ENCODE results near the gene ZFHX3. TPM values are rescaled to one million over a fixed set of nuclear protein-coding genes. Genes with fewer than 3 reads are reported as not detected.
A peak's percentile ranks its signal among the peaks of the same experiment; 100 is the strongest.

Gene ZFHX3
- total and polyA plus RNA-seq, 4 donors: 2.6 to 32.7 (median 14.7) TPM

- ATAC-seq (ENCODE audit: insufficient read depth, low FRiP score) (no peak), DNase-seq (peak; percentile 51 to 72 (median 69))
- TF ChIP-seq CTCF (IDR thresholded peaks at IDR 0.05; ENCODE audit: control extremely low read depth, extremely low read depth): no peak
- H3K27me3 ChIP-seq (ENCODE audit: control insufficient read depth in 3 of 3, insufficient read depth in 3 of 3, low read length in 2 of 3): no peaks in the 10 kb centered on the region
- 76 to 85% methylated on average over 32 of the region's 32 CpGs for WGBS, 2 donors
- H3K4me1 ChIP-seq (ENCODE audit: control insufficient read depth in 5 of 5, insufficient read depth in 5 of 5, low read length in 5 of 5): peaks cover 0 to 21% (median 4%) of the 10 kb centered on the region in 5 donors
- no peaks in the 10 kb centered on the region for H3K9me3 ChIP-seq (ENCODE audit: control insufficient read depth in 4 of 4, insufficient read depth in 3 of 4, low read length in 3 of 4)
- H3K27ac ChIP-seq (ENCODE audit: low read depth in 1 of 2, low read length in 1 of 2): no peak overlapping the region
- no peak overlapping the region for H3K4me3 ChIP-seq
- no peaks in the 10 kb centered on the region for H3K36me3 ChIP-seq (ENCODE audit: control insufficient read depth in 4 of 4, insufficient read depth in 4 of 4, low read length in 4 of 4)
- no peak overlapping the region for H3K9ac ChIP-seq (ENCODE audit: insufficient read depth in 1 of 2, low read length in 2 of 2)
Observed at GRCh38 chr16:73093146-73094144, 45.5 kb upstream of the ZFHX3 start.

GRCh38 chr16:73092236-73092781 is 44.4 kb upstream of the ZFHX3 start:
- no peaks in the 10 kb centered on the region for H3K36me3 ChIP-seq (ENCODE audit: control insufficient read depth in 4 of 4, insufficient read depth in 4 of 4, low read length in 4 of 4)
- DNase-seq (peak; percentile 20 to 44 (median 25)), ATAC-seq (ENCODE audit: insufficient read depth, low FRiP score) (no peak)
- H3K4me3 ChIP-seq: no peak overlapping the region
- no peak for TF ChIP-seq CTCF (IDR thresholded peaks at IDR 0.05; ENCODE audit: control extremely low read depth, extremely low read depth)
- no peaks in the 10 kb centered on the region for H3K9me3 ChIP-seq (ENCODE audit: control insufficient read depth in 4 of 4, insufficient read depth in 3 of 4, low read length in 3 of 4)
- WGBS, 2 donors: 75% methylated on average over 16 of the region's 16 CpGs
- no peaks in the 10 kb centered on the region for H3K27me3 ChIP-seq (ENCODE audit: control insufficient read depth in 3 of 3, insufficient read depth in 3 of 3, low read length in 2 of 3)
- H3K9ac ChIP-seq (ENCODE audit: insufficient read depth in 1 of 2, low read length in 2 of 2): no peak overlapping the region
- H3K27ac ChIP-seq (ENCODE audit: low read depth in 1 of 2, low read length in 1 of 2): peak overlapping the region in 1 of 2 donors; percentile 49
- H3K4me1 ChIP-seq (ENCODE audit: control insufficient read depth in 5 of 5, insufficient read depth in 5 of 5, low read length in 5 of 5): peaks cover 0 to 21% (median 4%) of the 10 kb centered on the region in 5 donors

- Histone ChIP-seq H3K9ac (ENCODE audit: insufficient read depth in 1 of 2, low read length in 2 of 2) (no peak overlapping the region), H3K36me3 (ENCODE audit: control insufficient read depth in 4 of 4, insufficient read depth in 4 of 4, low read length in 4 of 4) (no peaks in the 10 kb centered on the region), H3K4me1 (ENCODE audit: control insufficient read depth in 5 of 5, insufficient read depth in 5 of 5, low read length in 5 of 5) (peaks cover 0 to 21% (median 4%) of the 10 kb centered on the region in 5 donors), H3K27ac (ENCODE audit: low read depth in 1 of 2, low read length in 1 of 2) (no peak overlapping the region), H3K4me3 (no peak overlapping the region), H3K9me3 (ENCODE audit: control insufficient read depth in 4 of 4, insufficient read depth in 3 of 4, low read length in 3 of 4) (no peaks in the 10 kb centered on the region), H3K27me3 (ENCODE audit: control insufficient read depth in 3 of 3, insufficient read depth in 3 of 3, low read length in 2 of 3) (no peaks in the 10 kb centered on the region)
- DNase-seq (no peak), ATAC-seq (ENCODE audit: insufficient read depth, low FRiP score) (no peak)
- WGBS, 2 donors: 90 to 96% methylated on average over 8 of the region's 8 CpGs
- TF ChIP-seq CTCF (IDR thresholded peaks at IDR 0.05; ENCODE audit: control extremely low read depth, extremely low read depth): no peak
Observed at GRCh38 chr16:73091174-73091573, 43.2 kb upstream of the ZFHX3 start.
